Loucy (cell line): ENCODE measurements around the gene TSEN54.

Source experiments
- H2AFZ ChIP-seq: fragments of 200-600 bp; sonication (generic); 2 replicates; pipeline ENCODE4 v1.6.0; 2016; ENCODE audit warnings: antibody characterized with exemption, mild to moderate bottlenecking, low read length, moderate library complexity
- H3F3A ChIP-seq: fragments of 200-600 bp; 2 replicates; pipeline ENCODE4 v1.6.0; 2016; ENCODE audit warnings: antibody characterized with exemption, low read depth, mild to moderate bottlenecking
- H3K27me3 ChIP-seq: fragments of 200-600 bp; sonication (generic); 2 replicates; pipeline ENCODE4 v1.6.1; 2014; ENCODE audit warnings: low read length, mild to moderate bottlenecking; ENCODE audit not compliant: insufficient read depth, poor library complexity, severe bottlenecking
- H3K36me3 ChIP-seq: fragments of 200-600 bp; sonication (generic); 2 replicates; pipeline ENCODE4 v1.6.1; 2016; ENCODE audit warnings: low read length; ENCODE audit not compliant: insufficient read depth
- H3K4me1 ChIP-seq: fragments of 200-600 bp; sonication (generic); 2 replicates; pipeline ENCODE4 v1.5.1; 2014; ENCODE audit warnings: low read length, mild to moderate bottlenecking; ENCODE audit not compliant: insufficient read depth, poor library complexity, severe bottlenecking
- H3K4me2 ChIP-seq: fragments of 200-600 bp; sonication (generic); 2 replicates; pipeline ENCODE4 v1.6.0; 2014; ENCODE audit warnings: antibody characterized with exemption, low read length, low read depth, mild to moderate bottlenecking; ENCODE audit not compliant: poor library complexity, severe bottlenecking
- H3K4me3 ChIP-seq: fragments of 200-600 bp; sonication (generic); 2 replicates; pipeline ENCODE4 v1.5.1; 2014; ENCODE audit warnings: low read length, mild to moderate bottlenecking, mixed read lengths; ENCODE audit not compliant: poor library complexity, severe bottlenecking
- H3K79me2 ChIP-seq: fragments of 200-600 bp; sonication (generic); 2 replicates; pipeline ENCODE4 v1.6.1; 2014; ENCODE audit warnings: low read length; ENCODE audit not compliant: insufficient read depth
- H3K9ac ChIP-seq: fragments of 200-600 bp; sonication (generic); 2 replicates; pipeline ENCODE4 v1.6.0; 2014; ENCODE audit warnings: mild to moderate bottlenecking, low read depth, low read length, moderate library complexity; ENCODE audit not compliant: poor library complexity, severe bottlenecking
- H3K9me2 ChIP-seq: fragments of 200-600 bp; sonication (generic); replicated peaks from 2 replicates; pipeline ENCODE4 v1.6.1; 2016; ENCODE audit warnings: low read depth, low read length, mixed read lengths
- H3K9me3 ChIP-seq: fragments of 200-600 bp; sonication (generic); 2 replicates; pipeline ENCODE4 v1.6.1; 2014; ENCODE audit warnings: mild to moderate bottlenecking, antibody characterized with exemption, low read length, low read depth; ENCODE audit not compliant: insufficient read depth
- H4K20me1 ChIP-seq: fragments of 200-600 bp; sonication (generic); 2 replicates; pipeline ENCODE4 v1.6.0; 2014; ENCODE audit warnings: antibody characterized with exemption, low read length, mild to moderate bottlenecking; ENCODE audit not compliant: insufficient read depth, poor library complexity, severe bottlenecking
- CTCF ChIP-seq: fragments of 200-600 bp; sonication (generic); conservative IDR thresholded peaks from 2 replicates; pipeline ENCODE4 v1.5.1; 2014; ENCODE audit warnings: mild to moderate bottlenecking, antibody characterized with exemption, low read length
- EZH2phosphoT487 ChIP-seq: fragments of 200-600 bp; IDR thresholded peaks from 2 replicates; pipeline ENCODE4 v1.6.1; 2018; ENCODE audit warnings: antibody characterized with exemption, mild to moderate bottlenecking, moderate library complexity, borderline replicate concordance

Gene TSEN54

GRCh38 chr17:75505640-75506039, 10.7 kb upstream of the TSEN54 start:
- no peak overlapping the region for H2AFZ ChIP-seq
- H3K4me3 ChIP-seq, result no peak overlapping the region
- H3K9me3 ChIP-seq, result no peaks in the 10 kb centered on the region
- H3K4me1 ChIP-seq, result no peaks in the 10 kb centered on the region
- H3F3A ChIP-seq, result no peaks in the 10 kb centered on the region
- H3K79me2 ChIP-seq, result no peaks in the 10 kb centered on the region
- H3K9me2 ChIP-seq, result no peaks in the 10 kb centered on the region
- no peak overlapping the region for H3K9ac ChIP-seq
- no peaks in the 10 kb centered on the region for H3K36me3 ChIP-seq
- no peaks in the 10 kb centered on the region for H3K27me3 ChIP-seq
- no peak for TF ChIP-seq EZH2phosphoT487
- TF ChIP-seq CTCF, result no peak
- H3K4me2 ChIP-seq, result no peak overlapping the region
- H4K20me1 ChIP-seq, result no peaks in the 10 kb centered on the region

GRCh38 chr17:75506134-75506533, 10.2 kb upstream of the TSEN54 start:
- no peak overlapping the region for H3K4me2 ChIP-seq
- no peaks in the 10 kb centered on the region for H3K27me3 ChIP-seq
- H3K4me1 ChIP-seq, result no peaks in the 10 kb centered on the region
- H3K9me3 ChIP-seq, result no peaks in the 10 kb centered on the region
- H3F3A ChIP-seq, result no peaks in the 10 kb centered on the region
- H3K9me2 ChIP-seq, result no peaks in the 10 kb centered on the region
- no peaks in the 10 kb centered on the region for H4K20me1 ChIP-seq
- H3K4me3 ChIP-seq, result no peak overlapping the region
- H2AFZ ChIP-seq, result no peak overlapping the region
- no peaks in the 10 kb centered on the region for H3K79me2 ChIP-seq
- TF ChIP-seq EZH2phosphoT487, result no peak
- TF ChIP-seq CTCF, result no peak
- no peaks in the 10 kb centered on the region for H3K36me3 ChIP-seq
- H3K9ac ChIP-seq, result no peak overlapping the region

DNA sequence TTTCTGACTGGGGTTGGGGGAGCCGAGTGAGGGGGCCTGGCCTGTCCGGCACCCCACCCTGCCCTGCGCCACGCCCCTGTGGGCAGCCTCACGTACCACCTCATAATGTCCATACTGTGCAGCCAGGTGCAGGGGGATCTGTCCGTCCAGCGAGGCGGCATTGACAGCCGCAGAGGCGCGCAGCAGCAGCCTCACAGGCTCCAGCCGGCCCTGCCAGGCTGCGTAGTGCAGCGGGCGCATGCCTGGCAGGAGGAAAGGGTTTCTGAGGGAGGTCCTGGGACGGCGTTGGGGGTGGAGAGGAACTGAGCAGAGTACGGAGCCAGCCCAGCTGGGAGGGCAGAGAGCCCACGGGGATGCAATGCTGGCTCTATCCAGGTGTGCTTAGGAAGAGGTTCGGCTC, 9.4 kb upstream of the TSEN54 start:
- TF ChIP-seq CTCF, result no peak
- TF ChIP-seq EZH2phosphoT487, result no peak
- Histone ChIP-seq H3K9ac (no peak overlapping the region), H3K4me1 (peaks cover under 1% of the 10 kb centered on the region), H3K9me3 (no peaks in the 10 kb centered on the region), H3K4me3 (no peak overlapping the region), H3K36me3 (no peaks in the 10 kb centered on the region), H3K27me3 (no peaks in the 10 kb centered on the region), H3K9me2 (no peaks in the 10 kb centered on the region), H2AFZ (no peak overlapping the region), H3K4me2 (no peak overlapping the region), H3K79me2 (no peaks in the 10 kb centered on the region), H4K20me1 (no peaks in the 10 kb centered on the region), H3F3A (no peaks in the 10 kb centered on the region)
